Measurements from ENCODE around the gene CAPZA1. TPM values are rescaled to one million over a fixed set of nuclear protein-coding genes. Genes with fewer than 3 reads are reported as not detected.
"Not testable (repeated sequence)": the region's sequence is repeated elsewhere in the genome, so short reads cannot be mapped to it uniquely, and the experiment has no call there.

Gene CAPZA1
- total RNA-seq, 1 experiment from 2014 or later: 259 TPM

DNA sequence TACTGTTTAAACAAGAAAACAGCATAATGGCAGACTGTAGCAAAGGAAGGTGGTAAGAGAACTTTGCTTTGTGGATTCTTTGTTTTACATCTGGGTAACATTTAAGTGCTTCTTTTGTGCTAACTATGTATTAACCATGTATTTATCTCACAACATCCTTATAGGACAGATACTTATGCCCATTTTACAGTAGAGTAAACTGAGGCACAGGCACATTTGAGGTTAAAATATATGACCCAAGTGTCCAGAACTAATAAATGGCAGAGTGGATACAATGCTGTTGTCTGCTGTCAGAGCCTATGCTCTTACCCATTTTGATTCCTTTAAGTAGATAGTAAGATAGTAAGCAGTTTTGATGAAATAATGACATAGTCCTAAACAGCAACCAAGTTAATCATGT is 7.3 kb downstream of the CAPZA1 start:
- DNase-seq (ENCODE audit: low read depth): no peak

DNA sequence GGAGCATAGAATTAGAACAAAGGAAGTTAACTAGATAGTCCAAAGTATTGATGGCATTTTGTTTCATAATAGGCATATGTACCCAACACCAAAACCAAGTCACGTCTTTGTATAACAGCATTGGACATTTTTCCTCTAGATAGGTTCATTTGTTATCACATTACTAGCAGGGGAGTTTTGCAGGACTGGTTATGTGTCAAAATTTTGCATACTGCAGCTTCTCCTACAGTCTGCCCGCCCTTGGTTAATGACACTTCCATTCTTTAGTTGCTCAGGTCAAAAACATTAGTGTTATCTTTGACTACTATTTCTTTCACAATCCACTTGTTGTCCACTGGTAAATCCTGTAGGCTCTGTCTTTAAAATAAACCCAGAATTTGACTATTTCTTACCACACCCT is 8.9 kb downstream of the CAPZA1 start:
- DNase-seq (ENCODE audit: low read depth): no peak

- no peak for DNase-seq (ENCODE audit: low read depth)
Measured at GRCh38 chr1:112629256-112629655, 9.6 kb downstream of the CAPZA1 start.

- DNase-seq (ENCODE audit: low read depth): no peak
Measured at GRCh38 chr1:112633628-112634027, 14.0 kb downstream of the CAPZA1 start.

- DNase-seq (ENCODE audit: low read depth): no peak
Measured at GRCh38 chr1:112634367-112634766, 14.7 kb downstream of the CAPZA1 start.

- no peak for DNase-seq (ENCODE audit: low read depth)
Measured at GRCh38 chr1:112636056-112636455, 16.4 kb downstream of the CAPZA1 start.

DNA sequence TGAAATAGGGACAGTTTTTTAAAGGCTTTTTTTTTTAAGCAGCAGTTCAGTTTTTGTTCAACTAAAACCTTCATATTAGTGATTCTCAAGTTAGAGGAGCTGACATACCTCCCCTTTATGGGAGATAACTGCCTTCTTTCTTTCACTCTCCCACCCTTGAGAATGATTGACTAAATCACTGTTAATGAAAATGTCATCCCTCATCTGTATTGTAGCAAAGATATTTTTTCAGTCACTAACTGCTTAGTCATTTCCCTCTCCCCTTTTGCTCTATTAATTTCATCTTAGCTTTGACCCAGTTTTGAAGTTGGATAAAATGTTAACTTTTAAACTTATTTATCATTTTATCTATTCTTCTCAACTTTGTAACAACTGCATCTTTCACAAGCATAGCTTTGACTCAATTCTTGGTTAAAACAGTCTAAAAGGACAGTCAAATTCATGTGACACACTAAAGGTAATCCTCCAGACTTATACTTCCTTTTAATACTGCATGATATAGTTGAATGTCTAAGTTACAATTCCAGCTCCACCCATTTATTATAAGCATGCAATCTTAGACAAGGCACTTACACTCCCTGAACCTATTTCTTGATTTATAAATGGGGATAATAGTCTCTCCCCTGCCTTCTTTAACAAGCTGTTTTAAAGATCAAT is 17.1 kb downstream of the CAPZA1 start:
- no peak for DNase-seq (ENCODE audit: low read depth)

DNA sequence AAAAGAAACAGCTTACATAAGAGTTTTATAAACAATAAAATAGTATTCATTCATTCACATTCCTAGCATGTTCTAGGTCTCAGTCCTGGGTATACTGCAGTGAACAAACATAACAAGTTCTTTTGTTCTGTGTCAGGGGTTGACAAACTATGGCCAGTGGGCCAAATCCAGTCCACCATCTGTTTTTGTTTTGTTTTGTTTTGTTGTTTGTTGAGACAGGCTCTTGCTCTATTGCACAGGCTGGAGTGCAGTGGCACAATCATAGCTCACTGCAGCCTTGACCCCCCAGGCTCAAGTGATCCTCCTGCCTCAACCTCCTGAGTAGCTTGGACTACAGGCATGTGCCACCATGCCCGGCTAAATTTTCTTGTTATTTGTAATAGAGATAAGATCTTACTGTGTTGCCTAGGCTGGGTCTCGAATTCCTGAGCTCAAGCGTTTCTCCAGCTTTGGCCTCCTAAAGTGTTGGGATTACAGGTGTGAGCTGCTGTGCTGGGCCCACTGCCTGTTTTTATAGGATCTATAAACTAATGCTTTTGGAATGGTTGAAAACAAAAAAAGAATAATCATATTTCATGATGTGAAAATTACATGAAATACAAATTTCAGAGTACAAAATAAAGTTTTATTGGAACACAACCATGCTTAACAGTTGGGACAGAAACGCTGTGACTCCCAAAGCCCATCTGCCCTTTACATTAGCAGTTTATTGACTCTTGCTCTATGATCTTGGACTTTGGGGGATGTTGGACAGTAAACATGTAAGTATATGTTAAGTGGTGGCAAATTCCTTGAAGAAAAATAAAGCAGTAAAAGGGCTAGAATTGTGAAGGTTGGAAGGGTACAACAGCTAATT is 17.9 kb downstream of the CAPZA1 start:
- DNase-seq (ENCODE audit: low read depth): peak; percentile 39

DNA sequence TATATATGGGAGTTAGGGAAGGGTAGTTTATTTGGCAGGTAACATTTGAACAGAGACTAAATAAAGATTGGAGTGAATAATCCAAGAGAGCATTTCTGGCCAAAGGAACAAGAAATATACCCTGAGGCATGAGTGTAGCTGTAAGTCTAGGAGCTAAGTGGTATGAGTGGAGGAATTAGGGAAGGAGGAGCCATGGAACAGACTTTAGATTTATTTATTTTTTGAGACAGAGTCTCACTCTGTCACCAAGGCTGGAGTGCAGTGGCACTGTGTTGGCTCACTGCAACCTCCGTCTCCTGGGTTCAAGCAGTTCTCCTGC is 18.4 kb downstream of the CAPZA1 start:
- peak; percentile 74 for DNase-seq (ENCODE audit: low read depth)

- DNase-seq (ENCODE audit: low read depth): not testable (repeated sequence)
Measured at GRCh38 chr1:112640437-112640836, 20.8 kb downstream of the CAPZA1 start.

GRCh38 chr1:112643080-112643479 is 23.4 kb downstream of the CAPZA1 start:
- no peak for DNase-seq (ENCODE audit: low read depth)

- no peak for DNase-seq (ENCODE audit: low read depth)
Measured at GRCh38 chr1:112646225-112646624, 26.6 kb downstream of the CAPZA1 start.

DNA sequence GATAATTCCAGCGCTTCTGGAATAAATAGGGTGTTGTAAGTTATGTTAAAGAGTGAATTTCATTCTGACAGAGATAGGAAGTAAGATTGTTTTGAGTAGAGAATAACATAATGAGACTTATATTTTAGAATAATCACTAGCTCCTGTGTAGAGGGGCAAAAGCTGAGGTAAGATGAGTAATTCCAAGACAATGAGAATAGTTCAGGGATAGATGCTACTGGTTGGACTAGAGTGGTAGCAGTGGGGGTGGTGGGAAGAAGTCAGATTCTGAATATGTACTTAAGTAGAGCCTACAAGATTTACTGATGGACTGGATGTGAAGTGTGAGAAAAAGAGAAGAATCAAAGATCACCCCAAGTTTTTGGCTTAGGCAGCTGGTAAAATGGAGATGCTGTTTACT is 31.6 kb downstream of the CAPZA1 start:
- no peak for DNase-seq (ENCODE audit: low read depth)

- no peak for DNase-seq (ENCODE audit: low read depth)
Measured at GRCh38 chr1:112665857-112666256, 46.2 kb downstream of the CAPZA1 start.

DNA sequence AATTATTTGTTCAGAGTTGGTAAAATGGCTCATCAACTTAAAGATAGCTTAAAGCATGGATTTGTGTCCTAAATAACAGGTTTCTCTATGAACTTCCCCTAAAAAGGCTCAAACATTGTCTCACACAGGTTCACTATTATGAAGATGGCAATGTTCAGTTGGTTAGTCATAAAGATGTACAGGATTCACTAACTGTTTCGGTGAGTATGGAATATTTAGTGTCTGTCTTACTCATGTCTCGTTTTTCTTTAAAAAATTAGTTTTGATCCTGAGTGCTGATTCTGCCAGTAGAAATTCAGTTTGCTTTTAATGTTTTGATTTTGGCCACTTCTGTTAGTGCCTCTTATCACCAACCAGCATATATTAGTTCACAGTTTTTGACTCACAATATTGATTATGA is 47.3 kb downstream of the CAPZA1 start:
- DNase-seq (ENCODE audit: low read depth): no peak

- DNase-seq (ENCODE audit: low read depth): no peak
Measured at GRCh38 chr1:112672009-112672408, 52.4 kb downstream of the CAPZA1 start.

GRCh38 chr1:112672842-112673241 is 53.2 kb downstream of the CAPZA1 start:
- DNase-seq (ENCODE audit: low read depth): peak; percentile 9

DNA sequence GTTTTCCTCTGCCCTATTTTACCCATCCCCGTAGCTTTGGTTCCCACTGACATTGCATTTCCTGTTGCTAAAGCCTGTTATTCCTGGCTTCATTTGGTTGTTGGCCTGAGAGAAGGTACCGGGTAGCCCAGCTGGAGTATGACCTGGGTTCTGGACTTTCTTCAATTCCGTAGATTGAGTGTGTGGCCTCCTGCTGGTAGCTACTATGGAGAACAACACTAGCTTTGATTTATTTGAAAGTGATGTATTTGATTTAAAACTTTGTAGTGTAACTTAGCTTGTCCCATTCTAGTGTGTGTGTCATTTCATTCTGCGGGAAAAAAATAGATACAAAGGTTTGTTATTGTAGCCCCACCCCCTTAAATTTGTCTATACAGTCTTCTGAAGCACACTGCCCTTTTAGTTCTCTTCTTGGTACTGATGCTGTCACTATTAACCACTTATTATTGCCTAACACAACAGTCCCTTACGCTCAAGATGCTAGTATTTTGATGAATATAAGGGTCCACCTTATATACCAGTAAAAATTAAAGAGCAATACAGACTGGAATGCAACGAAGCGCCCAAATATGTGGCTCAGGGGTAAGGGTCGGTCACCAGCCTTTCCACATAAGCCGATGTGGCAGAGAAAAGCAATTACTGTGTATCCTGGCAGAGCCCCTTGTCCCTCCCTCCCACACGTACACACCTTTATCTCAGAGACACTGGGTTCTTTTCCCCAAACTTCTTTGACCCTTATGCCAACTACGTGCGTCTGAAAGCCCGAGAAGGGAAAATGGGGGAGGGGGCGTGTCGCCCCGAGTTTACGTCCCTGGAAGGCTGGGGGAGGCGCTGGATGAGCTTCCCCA is 54.2 kb downstream of the CAPZA1 start:
- DNase-seq (ENCODE audit: low read depth): peak; percentile 79

DNA sequence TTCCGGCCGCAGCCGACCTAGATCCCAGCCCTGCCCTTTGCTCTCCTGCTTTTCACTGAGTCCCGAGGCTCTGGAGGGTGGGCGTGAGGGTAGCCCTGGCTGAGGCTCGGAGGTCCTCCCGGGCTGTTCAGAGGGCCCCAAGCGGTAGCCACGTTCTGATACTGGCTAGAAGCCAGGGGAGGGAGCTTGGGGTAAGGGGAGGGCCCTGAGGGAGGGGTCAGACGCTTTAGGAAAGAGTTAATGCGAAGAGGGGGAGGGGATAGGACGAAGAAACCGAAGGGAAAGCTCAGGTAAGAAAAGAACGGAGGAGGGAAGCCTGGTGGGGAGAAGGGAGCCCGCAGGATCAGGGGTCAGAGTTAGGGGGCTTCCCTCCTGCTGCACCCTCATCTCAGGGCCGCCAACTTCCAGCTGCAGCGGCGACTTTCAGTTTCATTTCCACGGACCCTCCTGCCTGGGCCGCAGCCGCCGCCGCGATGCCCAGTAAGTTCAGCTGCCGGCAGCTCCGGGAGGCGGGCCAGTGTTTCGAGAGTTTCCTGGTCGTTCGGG is 54.9 kb downstream of the CAPZA1 start, which contains the start of gene MOV10:
MOV10 (plus strand) TSS at position 220 of the 546 bp plus-strand sequence; CDS start at position 474, 254 bp downstream.
- peak; percentile 82 for DNase-seq (ENCODE audit: low read depth)

- peak; percentile 14 for DNase-seq (ENCODE audit: low read depth)
Measured at GRCh38 chr1:112674986-112675727, 55.5 kb downstream of the CAPZA1 start.

DNA sequence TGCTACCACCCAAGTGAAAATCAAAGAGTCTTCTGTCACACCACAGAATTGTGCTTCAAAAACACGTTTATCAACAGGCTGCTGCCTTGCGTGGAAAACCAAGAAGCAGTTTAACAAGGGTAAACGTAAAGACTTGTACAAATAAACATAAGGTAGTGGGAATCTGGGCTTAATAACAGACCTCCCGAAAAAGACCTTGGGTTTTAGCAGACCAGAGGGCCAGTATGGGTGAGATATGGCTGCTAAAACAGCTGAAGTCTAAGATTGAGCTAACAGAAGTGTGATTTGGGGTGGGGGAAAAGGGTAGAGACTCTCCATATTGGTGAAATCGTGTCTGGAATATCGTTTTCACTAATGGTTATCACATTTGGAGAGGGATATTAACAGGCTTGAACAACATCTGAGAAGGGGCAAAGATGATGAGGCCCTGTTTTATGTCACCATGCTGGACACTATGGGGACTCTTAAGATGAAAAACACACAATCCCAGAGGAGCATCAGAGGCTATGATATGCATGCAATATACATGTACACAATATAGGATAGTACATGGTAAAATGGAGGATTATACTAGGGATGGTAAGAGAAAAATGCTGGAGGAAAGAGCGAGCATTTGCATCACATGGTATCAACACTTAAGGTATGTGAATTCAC is 56.2 kb downstream of the CAPZA1 start:
- no peak for DNase-seq (ENCODE audit: low read depth)
